CD4-positive, alpha-beta T cell treated with Interleukin-4 for 4 hours (primary cell): ENCODE data around the gene OSBP2.

Source experiments
- DNase-seq: peaks from one replicate; pipeline ENCODE4 v3.0.0-alpha.2; 2020

OSBP2 gene

DNA sequence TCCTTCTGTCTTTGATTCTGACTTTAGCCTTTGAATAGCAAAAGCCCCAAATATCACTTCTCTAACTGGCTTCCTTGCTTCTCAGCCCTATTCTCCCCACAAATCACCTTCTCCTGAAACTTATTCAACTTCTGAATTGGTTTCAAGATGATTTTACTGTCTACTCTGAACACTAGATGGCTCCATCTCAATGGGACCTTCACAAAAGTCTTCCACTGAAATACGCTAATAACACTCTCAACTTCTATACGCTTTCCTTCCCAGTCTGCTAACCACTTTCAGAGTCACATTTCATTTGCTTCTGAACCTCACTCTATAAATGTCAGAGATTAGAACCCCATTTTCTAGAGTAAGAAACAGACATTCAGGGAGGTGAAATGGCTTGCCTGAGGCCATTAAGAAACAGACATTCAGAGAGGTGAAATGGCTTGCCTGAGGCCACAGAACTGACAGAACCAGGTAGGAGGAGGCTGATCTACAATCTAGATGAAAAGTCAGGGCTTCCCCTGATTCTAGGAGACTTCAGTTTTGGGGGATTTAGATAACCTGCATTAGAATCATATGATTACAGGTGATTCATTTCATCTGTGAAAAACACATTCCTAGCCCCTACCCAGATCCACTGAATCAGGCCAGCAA lies 253.3 kb downstream of the OSBP2 start:
- DNase-seq: peak; percentile 52

GRCh38 chr22:30948930-30949342 lies 254.3 kb downstream of the OSBP2 start:
- DNase-seq: no peak

DNA sequence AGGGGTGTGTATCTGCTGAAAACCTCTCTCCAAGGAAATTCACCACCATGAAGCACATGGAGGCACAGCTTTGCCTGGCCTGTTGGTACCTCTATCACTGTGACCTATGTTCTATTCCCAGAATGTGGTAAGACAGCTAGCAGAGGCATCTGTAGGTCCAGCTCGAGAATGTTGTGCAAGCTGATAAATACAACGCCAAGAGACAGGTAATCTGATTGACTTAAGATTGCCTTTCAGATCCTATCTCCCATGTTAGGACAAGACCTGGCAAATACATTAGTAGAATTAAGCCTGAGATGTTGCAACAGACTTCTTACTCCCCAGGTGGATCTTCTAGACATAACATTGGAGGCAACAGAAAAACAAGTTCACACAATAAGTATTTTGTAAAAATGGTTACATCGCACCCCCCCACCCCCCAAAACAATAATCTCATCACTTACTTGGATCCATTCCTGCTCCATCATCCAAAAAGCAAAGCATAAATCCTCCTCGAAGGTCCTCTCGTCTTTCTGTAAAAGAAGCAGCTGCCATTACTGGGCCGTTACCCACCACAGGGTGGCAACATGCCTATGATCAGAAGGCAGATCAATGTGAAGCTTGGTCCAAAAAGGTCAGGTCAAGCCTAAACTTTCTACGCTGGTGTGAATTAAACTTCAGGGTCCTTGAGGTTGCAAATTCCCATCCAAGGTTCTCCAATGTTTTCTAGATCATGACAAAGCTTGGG lies 255.4 kb downstream of the OSBP2 start:
- no peak for DNase-seq

DNA sequence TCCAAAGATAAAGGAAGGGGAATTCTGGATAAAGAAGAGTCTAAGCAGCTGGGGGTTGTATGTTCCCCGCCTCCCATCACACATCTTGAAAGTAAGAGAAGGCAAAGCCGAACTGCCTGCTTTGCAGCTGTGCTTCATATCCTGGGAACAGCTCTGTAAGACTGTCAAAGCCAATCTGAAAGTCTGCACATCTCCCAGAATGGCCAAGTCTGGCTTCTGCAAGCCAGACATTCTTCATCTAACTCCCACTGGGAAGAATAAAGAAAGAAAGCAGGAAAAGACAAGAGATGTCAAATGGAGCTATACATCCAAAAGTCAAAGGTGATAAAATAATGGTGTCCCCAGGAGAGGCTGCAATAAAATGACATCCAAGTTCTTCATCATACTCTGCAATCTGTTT lies 258.5 kb downstream of the OSBP2 start:
- no peak for DNase-seq

DNA sequence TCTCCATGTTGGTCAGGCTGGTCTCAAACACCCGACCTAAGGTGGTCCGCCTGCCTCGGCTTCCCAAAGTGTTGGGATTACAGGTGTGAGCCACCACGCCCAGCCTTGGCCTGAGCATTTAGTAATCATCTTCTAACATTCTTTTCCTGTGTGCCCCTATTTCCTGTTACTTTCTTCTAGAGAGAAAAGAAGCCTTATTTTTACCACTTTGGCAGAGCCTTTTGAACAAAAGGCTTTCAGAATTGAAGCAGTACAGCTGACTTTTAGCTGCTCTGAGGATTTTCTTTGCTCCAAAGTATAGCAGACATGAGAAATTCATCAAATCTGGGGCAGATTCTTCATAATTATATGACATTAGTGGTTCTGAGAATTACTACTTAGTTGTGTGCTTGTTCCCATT lies 260.5 kb downstream of the OSBP2 start:
- DNase-seq: no peak
